Keratinocyte (primary cell): ENCODE results near the gene FANCC. TPM values are rescaled to one million over a fixed set of nuclear protein-coding genes. Genes with fewer than 3 reads are reported as not detected.

ENCODE experiments used
- DNase-seq: peaks from one replicate; pipeline ENCODE4 v3.0.0-alpha.2; 2011; ENCODE audit warnings: low read depth, missing footprints, low spot score
- FAIRE-seq: peaks from 2 replicates; lab custom pipeline; 2011; peaks lifted over from hg19 to GRCh38; lab: Jason Lieb, UNC
- H2AFZ ChIP-seq: 2 replicates; pipeline ENCODE4 v1.6.0; 2012; ENCODE audit warnings: low read length, control low read depth, inconsistent platforms; ENCODE audit not compliant: control insufficient read depth
- H3K27ac ChIP-seq: 2 replicates; pipeline ENCODE4 v1.5.1; 2011; ENCODE audit warnings: low read length; ENCODE audit not compliant: control insufficient read depth, insufficient read depth
- H3K27me3 ChIP-seq: 3 replicates; pipeline ENCODE4 v1.6.0; 2011; ENCODE audit warnings: low read length; ENCODE audit not compliant: control insufficient read depth, insufficient read depth; ENCODE audit errors: extremely low read depth
- H3K36me3 ChIP-seq, 2 experiments: 2 replicates in 1 of 2; 3 replicates in 1 of 2; pipeline ENCODE4 v1.5.1; 2011; ENCODE audit warnings: low read length in 2 of 2, mild to moderate bottlenecking in 1 of 2; ENCODE audit not compliant: control insufficient read depth in 2 of 2, insufficient read depth in 2 of 2; ENCODE audit errors: extremely low read depth in 1 of 2
- H3K4me1 ChIP-seq: 3 replicates; pipeline ENCODE4 v1.5.1; 2011; ENCODE audit warnings: low read length; ENCODE audit not compliant: control insufficient read depth, insufficient read depth; ENCODE audit errors: extremely low read depth
- H3K4me2 ChIP-seq: 3 replicates; pipeline ENCODE4 v1.6.0; 2011; ENCODE audit warnings: low read depth, low read length; ENCODE audit not compliant: control insufficient read depth, insufficient read depth; ENCODE audit errors: extremely low read depth
- H3K4me3 ChIP-seq, 3 experiments: fragments of 200-600 bp in 1 of 3; sonication (generic) in 1 of 3; 2 replicates in 2 of 3; 3 replicates in 1 of 3; pipeline ENCODE4 v1.5.1; 2011 to 2016; ENCODE audit warnings: low read length in 3 of 3, mild to moderate bottlenecking in 3 of 3, control low read depth in 2 of 3, inconsistent platforms in 1 of 3, low read depth in 1 of 3, mixed read lengths in 1 of 3, mixed run types in 1 of 3, moderate library complexity in 1 of 3; ENCODE audit not compliant: control insufficient read depth in 2 of 3, insufficient read depth in 2 of 3; ENCODE audit errors: extremely low read depth in 1 of 3
- H3K79me2 ChIP-seq: 2 replicates; pipeline ENCODE4 v1.6.0; 2012; ENCODE audit warnings: low read length; ENCODE audit not compliant: control insufficient read depth, insufficient read depth
- H3K9ac ChIP-seq: 3 replicates; pipeline ENCODE4 v1.6.0; 2011; ENCODE audit warnings: low read length; ENCODE audit not compliant: control insufficient read depth, insufficient read depth; ENCODE audit errors: extremely low read depth
- H3K9me1 ChIP-seq: 3 replicates; pipeline ENCODE4 v1.6.0; 2011; ENCODE audit warnings: low read length; ENCODE audit not compliant: control insufficient read depth, insufficient read depth; ENCODE audit errors: extremely low read depth
- H3K9me3 ChIP-seq: 2 replicates; pipeline ENCODE4 v1.5.1; 2012; ENCODE audit warnings: low read depth, low read length; ENCODE audit not compliant: control insufficient read depth
- H4K20me1 ChIP-seq: 3 replicates; pipeline ENCODE4 v1.6.0; 2011; ENCODE audit warnings: low read length; ENCODE audit not compliant: control insufficient read depth, insufficient read depth; ENCODE audit errors: extremely low read depth
- EZH2 ChIP-seq: IDR thresholded peaks from one replicate; pipeline ENCODE4 v1.6.1; 2012; ENCODE audit warnings: inconsistent platforms, mild to moderate bottlenecking, low read length, moderate library complexity
- dilution Hi-C: fragments of 300-500 bp; cut with MboI; formaldehyde crosslinking; loops from one replicate; pipeline ENCODE4 v1.7.0; 2020; ENCODE audit warnings: low sequenced_read_pairs; ENCODE audit not compliant: extremely low pct_ligation_motif_present
- polyA plus RNA-seq, 5 experiments: library from polyadenylated mRNA; depleted of rRNA in 3 of 5; stranded (reverse) in 3 of 5; stranded (forward) in 1 of 5; unstranded in 1 of 5; fragments of >200 nt; gene quantifications; 1 replicate in 1 of 5; 2 replicates in 3 of 5; 3 replicates in 1 of 5; pipeline versions ENCODE4 v1.2.1 to v1.2.3, GENCODE V29; 2011 to 2012; ENCODE audit warnings: missing spikeins in 2 of 5, low read depth in 1 of 5, low replicate concordance in 1 of 5
- TF ChIP-seq, protein P1 (sequence below), 3 experiments: IDR thresholded peaks in 1 of 3; conservative IDR thresholded peaks in 1 of 3; optimal IDR thresholded peaks in 1 of 3; 2 replicates in 2 of 3; 3 replicates in 1 of 3; pipeline versions ENCODE3 to v1.5.1; 2011; ENCODE audit warnings: low read length in 3 of 3, mild to moderate bottlenecking in 3 of 3, moderate library complexity in 2 of 3, control low read depth in 1 of 3, inconsistent platforms in 1 of 3; ENCODE audit not compliant: insufficient read depth in 2 of 3; ENCODE audit errors: extremely low read depth in 1 of 3

Gene FANCC
- polyA plus RNA-seq, 1 donor (not counting 4 experiments of a cell fraction or from before 2014, with no cell fraction given), result 8.3 TPM

DNA sequence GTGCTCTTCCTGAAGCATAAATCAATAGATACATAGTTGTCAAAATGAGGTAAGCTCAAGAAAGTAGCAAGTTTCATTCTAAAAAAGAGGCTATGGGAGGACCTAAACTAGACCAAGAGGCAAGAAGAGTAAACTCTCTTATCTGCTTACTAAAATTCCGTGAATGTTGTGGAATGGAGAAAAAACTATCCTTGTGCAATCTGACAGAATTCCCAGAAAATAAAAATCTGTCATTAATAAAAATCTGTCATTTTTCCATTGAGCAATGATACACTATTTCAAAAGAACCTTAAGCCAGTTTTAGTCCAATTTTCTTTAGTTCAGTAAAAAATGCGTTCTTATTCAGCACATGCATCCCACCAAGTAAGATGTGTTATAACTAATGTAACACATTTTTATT, 15.9 kb upstream of the FANCC start:
- H3K27me3 ChIP-seq, result no peaks in the 10 kb centered on the region
- no peak for FAIRE-seq

DNA sequence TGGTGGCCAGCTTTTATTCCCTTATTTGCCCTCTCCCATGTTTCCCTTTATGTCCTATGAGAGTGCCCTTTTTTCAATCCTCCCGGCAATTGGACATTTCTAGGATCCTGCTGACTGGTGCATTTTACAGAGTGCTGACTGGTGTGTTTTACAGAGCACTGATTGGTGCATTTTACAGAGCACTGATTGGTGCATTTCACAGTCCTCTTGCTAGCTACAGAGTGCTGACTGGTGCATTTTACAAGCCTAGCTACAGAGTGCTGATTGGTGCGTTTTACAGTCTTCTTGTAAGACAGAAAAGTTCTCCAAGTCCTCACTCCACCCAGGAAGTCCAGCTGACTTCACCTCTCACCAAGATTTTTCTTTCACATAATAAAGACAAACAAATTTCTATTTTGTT, 15.4 kb upstream of the FANCC start:
- Histone ChIP-seq H4K20me1 (no peaks in the 10 kb centered on the region), H3K4me2 (no peak overlapping the region), H3K27ac (no peak overlapping the region), H3K4me1 (no peaks in the 10 kb centered on the region), H3K36me3 (no peaks in the 10 kb centered on the region), H3K9me3 (no peaks in the 10 kb centered on the region), H3K9ac (no peak overlapping the region), H3K27me3 (no peaks in the 10 kb centered on the region), H3K79me2 (no peaks in the 10 kb centered on the region), H2AFZ (no peak overlapping the region), H3K9me1 (no peaks in the 10 kb centered on the region), H3K4me3 (no peak overlapping the region)
- dilution Hi-C loops, result no loop called here
- DNase-seq (no peak), FAIRE-seq (no peak)
- no peak for TF ChIP-seq EZH2
- TF ChIP-seq, protein P1, sequence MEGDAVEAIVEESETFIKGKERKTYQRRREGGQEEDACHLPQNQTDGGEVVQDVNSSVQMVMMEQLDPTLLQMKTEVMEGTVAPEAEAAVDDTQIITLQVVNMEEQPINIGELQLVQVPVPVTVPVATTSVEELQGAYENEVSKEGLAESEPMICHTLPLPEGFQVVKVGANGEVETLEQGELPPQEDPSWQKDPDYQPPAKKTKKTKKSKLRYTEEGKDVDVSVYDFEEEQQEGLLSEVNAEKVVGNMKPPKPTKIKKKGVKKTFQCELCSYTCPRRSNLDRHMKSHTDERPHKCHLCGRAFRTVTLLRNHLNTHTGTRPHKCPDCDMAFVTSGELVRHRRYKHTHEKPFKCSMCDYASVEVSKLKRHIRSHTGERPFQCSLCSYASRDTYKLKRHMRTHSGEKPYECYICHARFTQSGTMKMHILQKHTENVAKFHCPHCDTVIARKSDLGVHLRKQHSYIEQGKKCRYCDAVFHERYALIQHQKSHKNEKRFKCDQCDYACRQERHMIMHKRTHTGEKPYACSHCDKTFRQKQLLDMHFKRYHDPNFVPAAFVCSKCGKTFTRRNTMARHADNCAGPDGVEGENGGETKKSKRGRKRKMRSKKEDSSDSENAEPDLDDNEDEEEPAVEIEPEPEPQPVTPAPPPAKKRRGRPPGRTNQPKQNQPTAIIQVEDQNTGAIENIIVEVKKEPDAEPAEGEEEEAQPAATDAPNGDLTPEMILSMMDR (optimal IDR thresholded peaks at IDR 0.05 in 1 of 3, IDR thresholded peaks at IDR 0.05 in 1 of 3, conservative IDR thresholded peaks at IDR 0.05 in 1 of 3; ENCODE audit: extremely low read depth in 1 of 3, insufficient read depth in 2 of 3, low read length in 3 of 3), result no peak

More for the DNA sequence above, 15.9 kb upstream of the FANCC start:
- Histone ChIP-seq H2AFZ (no peak overlapping the region), H3K36me3 (no peaks in the 10 kb centered on the region), H3K27ac (no peak overlapping the region), H3K4me3 (no peak overlapping the region), H3K79me2 (no peaks in the 10 kb centered on the region), H3K4me1 (no peaks in the 10 kb centered on the region), H3K4me2 (no peak overlapping the region), H3K9ac (no peak overlapping the region), H4K20me1 (no peaks in the 10 kb centered on the region), H3K9me3 (no peaks in the 10 kb centered on the region), H3K9me1 (no peaks in the 10 kb centered on the region)
- TF ChIP-seq, protein P1 (optimal IDR thresholded peaks at IDR 0.05 in 1 of 3, IDR thresholded peaks at IDR 0.05 in 1 of 3, conservative IDR thresholded peaks at IDR 0.05 in 1 of 3; ENCODE audit: extremely low read depth in 1 of 3, insufficient read depth in 2 of 3, low read length in 3 of 3), result no peak
- no peak for TF ChIP-seq EZH2
- DNase-seq, result no peak
- dilution Hi-C loops, result no loop called here
